Stimulated activated CD4-positive, alpha-beta T cell treated with anti-CD3 and anti-CD28 coated beads, Interleukin-4, amount 100 ng/mL, for 1 hour (primary cell): Measurements from ENCODE around the gene SAMD4A.

ENCODE experiments used
- DNase-seq: peaks from one replicate; pipeline ENCODE4 v3.0.0-alpha.2; 2020

SAMD4A gene

GRCh38 chr14:54768501-54769129 is 201.7 kb downstream of the SAMD4A start:
- DNase-seq = no peak

GRCh38 chr14:54769951-54770863 is 203.3 kb downstream of the SAMD4A start:
- no peak for DNase-seq

- DNase-seq = no peak
These were observed 204.6 kb downstream of the SAMD4A start for GRCh38 chr14:54771411-54772027.

GRCh38 chr14:54772451-54772881 is 205.5 kb downstream of the SAMD4A start:
- DNase-seq = no peak

GRCh38 chr14:54773171-54774006 is 206.5 kb downstream of the SAMD4A start:
- peak; percentile 65 for DNase-seq

- DNase-seq = no peak
These were observed 207.9 kb downstream of the SAMD4A start for GRCh38 chr14:54774824-54775223.

GRCh38 chr14:54775486-54776140 is 208.7 kb downstream of the SAMD4A start:
- no peak for DNase-seq

GRCh38 chr14:54776361-54777001 is 209.6 kb downstream of the SAMD4A start:
- DNase-seq = peak; percentile 84

- no peak for DNase-seq
These were observed 210.5 kb downstream of the SAMD4A start for GRCh38 chr14:54777395-54777794.

- DNase-seq = no peak
These were observed 211.9 kb downstream of the SAMD4A start for GRCh38 chr14:54778618-54779345.

GRCh38 chr14:54781080-54781479 is 214.2 kb downstream of the SAMD4A start:
- DNase-seq = no peak

- DNase-seq = no peak
These were observed 215.2 kb downstream of the SAMD4A start for GRCh38 chr14:54781961-54782750.

- DNase-seq = no peak
These were observed 216.1 kb downstream of the SAMD4A start for GRCh38 chr14:54782751-54783659.

GRCh38 chr14:54783660-54784015 is 216.7 kb downstream of the SAMD4A start:
- no peak for DNase-seq

GRCh38 chr14:54784060-54784459 is 217.1 kb downstream of the SAMD4A start:
- DNase-seq = no peak

- DNase-seq = no peak
These were observed 217.7 kb downstream of the SAMD4A start for GRCh38 chr14:54784657-54785056.

GRCh38 chr14:54785136-54785777 is 218.3 kb downstream of the SAMD4A start:
- DNase-seq = no peak
